ENCODE data around the gene MESP2.

Gene MESP2

DNA sequence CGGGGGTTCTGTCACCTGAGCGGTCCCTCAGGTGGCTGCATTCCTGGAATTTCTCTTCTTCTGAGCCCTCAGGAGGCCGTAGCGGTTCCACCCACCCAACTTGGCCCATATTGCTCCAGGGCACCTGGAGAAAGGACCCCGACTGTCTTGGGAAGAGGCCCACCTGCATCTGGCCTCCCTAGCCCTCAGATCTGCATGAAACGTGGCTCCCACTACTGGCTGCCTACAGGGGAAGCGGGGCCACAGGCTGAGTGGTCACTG is 48.4 kb downstream of the MESP2 start:
- TF ChIP-seq, protein P1, sequence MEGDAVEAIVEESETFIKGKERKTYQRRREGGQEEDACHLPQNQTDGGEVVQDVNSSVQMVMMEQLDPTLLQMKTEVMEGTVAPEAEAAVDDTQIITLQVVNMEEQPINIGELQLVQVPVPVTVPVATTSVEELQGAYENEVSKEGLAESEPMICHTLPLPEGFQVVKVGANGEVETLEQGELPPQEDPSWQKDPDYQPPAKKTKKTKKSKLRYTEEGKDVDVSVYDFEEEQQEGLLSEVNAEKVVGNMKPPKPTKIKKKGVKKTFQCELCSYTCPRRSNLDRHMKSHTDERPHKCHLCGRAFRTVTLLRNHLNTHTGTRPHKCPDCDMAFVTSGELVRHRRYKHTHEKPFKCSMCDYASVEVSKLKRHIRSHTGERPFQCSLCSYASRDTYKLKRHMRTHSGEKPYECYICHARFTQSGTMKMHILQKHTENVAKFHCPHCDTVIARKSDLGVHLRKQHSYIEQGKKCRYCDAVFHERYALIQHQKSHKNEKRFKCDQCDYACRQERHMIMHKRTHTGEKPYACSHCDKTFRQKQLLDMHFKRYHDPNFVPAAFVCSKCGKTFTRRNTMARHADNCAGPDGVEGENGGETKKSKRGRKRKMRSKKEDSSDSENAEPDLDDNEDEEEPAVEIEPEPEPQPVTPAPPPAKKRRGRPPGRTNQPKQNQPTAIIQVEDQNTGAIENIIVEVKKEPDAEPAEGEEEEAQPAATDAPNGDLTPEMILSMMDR (IDR thresholded peaks at IDR 0.05; ENCODE audit: control extremely low read depth, extremely low read depth, low read depth, missing control alignments) = no peak
- CTCF ChIA-PET = interaction anchor here (1.8 kb wide), 1 partner anchor 13 kb away, joined by 4 read pairs; no protein-coding TSS in a partner anchor
- DNase-seq (ENCODE audit: extremely low spot score) = no peak
- POLR2A ChIA-PET = no interaction called here

DNA sequence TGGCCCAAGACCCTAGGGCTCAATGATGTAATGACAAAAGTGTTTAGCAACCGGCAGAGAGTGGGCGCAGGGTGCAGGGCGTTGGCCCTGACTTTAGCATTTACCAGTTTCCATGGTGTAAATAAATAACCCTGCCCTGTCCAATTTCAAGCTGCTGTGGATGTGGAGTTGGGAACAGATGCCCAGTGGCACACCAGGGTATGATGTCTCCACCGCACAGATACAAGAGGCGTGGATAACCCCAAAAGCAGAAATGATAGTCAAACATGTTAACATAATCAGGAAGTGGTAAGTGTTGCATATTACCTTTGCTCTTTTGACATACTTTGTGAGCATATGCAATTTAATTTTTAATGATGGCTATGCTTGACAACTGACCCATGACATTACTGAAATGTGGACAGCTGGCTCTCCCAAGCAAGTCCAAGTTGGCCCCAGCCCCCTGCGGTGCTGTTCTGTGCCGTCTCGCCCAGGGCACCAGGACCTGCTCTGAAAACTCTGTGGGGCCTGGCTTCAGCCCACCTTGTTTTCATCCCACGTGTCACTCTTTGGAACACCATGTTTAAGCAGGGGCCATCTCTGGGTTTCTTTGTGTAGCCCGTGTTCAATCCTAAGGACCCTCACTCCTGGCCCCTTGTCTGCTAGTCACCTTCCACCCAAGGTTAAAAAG is 49.3 kb downstream of the MESP2 start:
- ChIA-PET CTCF (interaction anchor here (1.8 kb wide), 1 partner anchor 13 kb away, joined by 4 read pairs; no protein-coding TSS in a partner anchor), POLR2A (no interaction called here)
- DNase-seq (ENCODE audit: extremely low spot score) = no peak
- TF ChIP-seq, protein P1 (IDR thresholded peaks at IDR 0.05; ENCODE audit: control extremely low read depth, extremely low read depth, low read depth, missing control alignments) = no peak

DNA sequence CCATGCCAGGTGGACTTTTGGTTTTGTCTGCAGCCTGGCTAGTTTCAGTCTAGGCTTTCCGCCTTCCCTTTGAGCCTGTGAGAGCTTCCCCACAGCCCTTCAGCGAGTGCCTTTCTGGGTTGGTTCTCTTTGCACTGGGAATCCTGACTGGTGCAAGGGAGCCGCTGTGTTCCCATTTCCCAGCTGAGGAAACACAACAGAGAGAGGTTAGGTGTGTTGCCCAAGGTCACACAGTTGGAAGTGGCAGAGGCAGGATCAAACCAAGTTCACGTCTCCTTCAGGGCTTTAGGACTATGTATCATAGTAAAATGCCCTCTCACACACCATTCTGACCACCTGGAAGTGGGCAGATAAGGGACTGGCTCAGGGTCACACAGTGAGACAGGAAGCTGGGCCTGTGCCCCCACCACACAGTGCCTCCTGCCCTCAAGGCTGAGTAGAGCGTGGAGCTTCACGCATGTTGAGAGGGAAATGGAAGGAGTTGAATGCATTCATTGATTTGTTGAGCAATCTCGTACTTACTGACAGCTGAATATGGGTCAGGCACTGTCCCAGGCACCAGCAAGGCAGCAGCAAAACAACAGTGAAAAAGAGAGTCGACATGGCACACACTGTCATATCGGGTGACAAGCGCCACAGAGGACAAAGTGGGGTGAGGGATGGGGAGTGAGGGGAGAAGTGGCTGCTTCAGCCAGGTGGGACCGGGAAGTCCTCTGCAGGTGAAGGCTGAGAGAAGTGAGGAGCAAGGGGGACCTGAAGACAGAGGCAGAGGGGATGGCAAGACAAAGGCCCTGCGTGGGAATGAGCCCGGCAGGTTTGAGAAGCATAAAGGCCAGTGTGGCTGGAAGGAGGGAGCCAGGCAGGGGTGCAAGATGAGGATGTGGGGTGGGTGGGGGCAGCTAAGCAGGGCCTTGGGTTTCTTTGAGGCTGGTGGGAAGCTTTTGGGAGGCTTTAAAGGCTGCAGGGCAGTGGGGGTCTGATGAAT is 50.8 kb downstream of the MESP2 start:
- TF ChIP-seq, protein P1 (IDR thresholded peaks at IDR 0.05; ENCODE audit: control extremely low read depth, extremely low read depth, low read depth, missing control alignments) = no peak
- ChIA-PET CTCF (interaction anchor here (1.2 to 1.8 kb wide), 3 partner anchors 48 to 87 kb away, joined by 3 to 5 read pairs (median 4); no protein-coding TSS in a partner anchor), POLR2A (no interaction called here)
- DNase-seq (ENCODE audit: extremely low spot score) = no peak

DNA sequence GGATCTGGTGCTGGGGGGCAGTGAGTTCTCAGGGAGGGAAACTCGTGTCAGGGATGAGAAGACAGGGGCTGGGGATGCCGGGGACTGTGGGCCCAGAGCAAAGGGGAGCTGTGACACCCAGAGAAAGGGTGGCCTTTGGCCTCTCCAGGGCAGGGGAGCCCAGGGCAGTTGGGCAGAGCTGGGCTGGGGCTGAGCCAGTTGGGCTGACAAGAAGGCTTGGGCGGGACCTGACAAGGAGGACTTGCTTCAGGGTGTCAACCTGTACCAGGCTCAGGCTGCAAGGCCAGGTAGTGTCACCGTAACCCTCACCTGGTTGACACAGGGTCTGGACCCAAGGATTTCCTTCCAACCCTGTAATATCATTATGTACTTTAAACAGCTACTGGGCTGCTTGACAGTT is 51.7 kb downstream of the MESP2 start:
- TF ChIP-seq, protein P1 (IDR thresholded peaks at IDR 0.05; ENCODE audit: control extremely low read depth, extremely low read depth, low read depth, missing control alignments) = no peak
- no peak for DNase-seq (ENCODE audit: extremely low spot score)
- ChIA-PET POLR2A (no interaction called here), CTCF (interaction anchor here (1.2 to 1.8 kb wide), 2 partner anchors 48 to 88 kb away, joined by 3 to 5 read pairs; no protein-coding TSS in a partner anchor)
